ENCODE results near the gene SLC12A7.

DNA sequence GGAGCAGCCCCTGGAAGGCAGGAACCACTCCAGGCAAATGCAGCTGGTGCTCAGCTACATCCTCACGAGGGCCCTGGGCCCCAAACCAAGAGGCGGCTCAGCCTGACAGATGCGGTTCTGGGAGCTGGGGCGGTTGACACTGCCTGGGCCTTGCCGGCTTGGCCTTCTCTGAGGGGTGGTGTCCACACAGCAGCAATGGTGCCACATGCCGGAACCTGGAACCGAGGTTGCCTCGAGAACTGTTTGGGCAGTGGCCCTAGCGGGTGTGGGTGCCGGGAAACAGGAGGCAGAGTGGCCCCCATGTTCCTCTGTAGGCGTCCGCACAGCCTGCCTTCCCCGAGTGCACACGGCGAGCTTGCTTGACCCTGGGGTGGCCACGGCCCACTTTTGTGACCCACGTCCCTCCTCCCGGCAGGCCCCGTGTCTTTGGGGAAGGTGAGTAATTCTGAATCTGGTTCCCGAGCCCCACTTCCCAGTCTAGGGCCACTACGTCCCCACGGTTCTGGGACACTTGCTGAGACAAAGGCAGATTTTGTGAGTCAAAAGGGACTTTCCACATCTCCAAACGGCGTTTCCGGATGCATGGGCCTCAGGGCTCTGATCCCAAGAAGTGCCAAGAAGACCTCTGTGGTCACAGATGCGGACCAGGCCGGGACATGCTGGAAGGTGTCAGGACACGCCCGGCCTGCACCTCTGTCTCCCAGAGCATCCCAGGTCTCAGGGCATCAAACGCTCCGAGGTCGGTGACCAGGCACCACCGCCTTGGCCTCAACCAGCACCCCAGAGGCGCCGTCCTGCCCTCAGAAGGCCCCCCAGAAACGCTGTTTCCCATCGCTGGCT lies 27.7 kb upstream of the SLC12A7 start:
- TF ChIP-seq CTCF (IDR thresholded peaks at IDR 0.05) (no peak), POLR2A (IDR thresholded peaks at IDR 0.05) (no peak), EP300 (IDR thresholded peaks at IDR 0.05) (no peak), POLR2AphosphoS5 (IDR thresholded peaks at IDR 0.05) (no peak)

Measured in sigmoid colon (tissue), 4 donors.